ENCODE data around the gene AKAP3. TPM values are rescaled to one million over a fixed set of nuclear protein-coding genes. Genes with fewer than 3 reads are reported as not detected.

Gene AKAP3
- total and polyA plus RNA-seq, 12 donors = 0.93 to 6.1 (median 3.5) TPM

GRCh38 chr12:4679711-4680110, 30.9 kb upstream of the AKAP3 start:
- WGBS, 2 donors = 92 to 97% methylated on average over 2 of the region's 2 CpGs
- intact Hi-C loops (cut with DNase I) = no loop called here
- TF ChIP-seq CTCF (IDR thresholded peaks at IDR 0.05) = no peak
- Histone ChIP-seq H3K4me3 (no peak overlapping the region), H3K9me3 (no peaks in the 10 kb centered on the region), H3K36me3 (peaks cover 0 to 62% (median 16%) of the 10 kb centered on the region in 9 donors), H3K27me3 (no peaks in the 10 kb centered on the region), H3K4me1 (no peaks in the 10 kb centered on the region), H3K27ac (no peak overlapping the region)
- DNase-seq (no peak), ATAC-seq (no peak)

DNA sequence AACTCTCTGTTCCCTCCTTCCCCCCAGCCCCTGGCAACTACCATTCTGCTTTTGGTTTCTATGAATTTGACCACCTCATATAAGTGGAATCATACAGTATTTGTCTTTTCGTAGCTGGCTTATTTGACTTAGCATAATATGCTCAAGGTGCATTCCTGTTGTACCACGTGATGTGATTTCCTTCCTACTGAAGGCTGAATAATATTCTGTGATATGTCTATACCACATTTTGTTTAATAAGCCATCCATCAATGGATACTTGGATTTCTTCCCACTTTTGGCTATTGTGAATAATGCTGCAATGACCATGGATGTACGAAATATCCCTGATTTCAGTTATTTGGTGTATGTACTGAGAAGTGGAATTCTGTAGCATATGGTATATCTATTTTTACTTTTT, 16.4 kb upstream of the AKAP3 start:
- peaks cover 0 to 5% (median 0%) of the 10 kb centered on the region in 11 donors for H3K9me3 ChIP-seq
- H3K27ac ChIP-seq = no peak overlapping the region
- no peak for DNase-seq
- peaks cover 0 to 100% (median 89%) of the 10 kb centered on the region in 9 donors for H3K36me3 ChIP-seq
- H3K27me3 ChIP-seq = no peaks in the 10 kb centered on the region
- H3K4me3 ChIP-seq = no peak overlapping the region
- no peak for TF ChIP-seq CTCF (IDR thresholded peaks at IDR 0.05)
- WGBS, 2 donors = 86 to 91% methylated on average over 3 of the region's 3 CpGs
- intact Hi-C loops (cut with DNase I) = no loop called here
- ATAC-seq = no peak
- H3K4me1 ChIP-seq = peaks cover 0 to 6% (median 0%) of the 10 kb centered on the region in 9 donors

DNA sequence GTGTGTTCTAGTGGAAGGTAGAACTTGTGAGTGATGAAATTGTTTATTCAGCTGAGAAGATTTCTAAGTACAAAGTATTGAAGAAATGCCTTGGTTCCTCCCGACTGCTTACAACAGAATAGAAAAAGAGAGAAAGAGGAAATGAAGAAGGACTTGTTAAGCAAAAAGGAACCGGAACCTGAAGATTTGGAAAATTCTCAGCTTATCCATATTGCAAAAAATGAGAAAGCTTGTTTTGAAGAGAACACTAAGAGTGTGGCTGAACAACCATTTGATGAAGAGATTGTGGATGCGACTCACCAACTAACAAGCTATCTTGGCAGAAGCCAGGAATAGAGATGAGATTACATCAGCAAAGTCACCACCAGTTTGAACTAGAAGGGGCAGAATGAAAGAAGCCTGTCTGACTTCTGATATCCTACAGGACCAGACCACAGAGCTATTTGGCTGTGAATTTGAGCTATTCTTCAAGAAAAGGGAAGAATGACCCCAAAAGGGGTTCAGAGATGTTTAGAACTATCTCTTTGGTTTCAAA, 15.2 kb upstream of the AKAP3 start:
- Histone ChIP-seq H3K9me3 (peaks cover 0 to 5% (median 0%) of the 10 kb centered on the region in 11 donors), H3K27ac (no peak overlapping the region), H3K4me3 (no peak overlapping the region), H3K27me3 (no peaks in the 10 kb centered on the region), H3K4me1 (peaks cover 0 to 6% (median 0%) of the 10 kb centered on the region in 9 donors), H3K36me3 (peaks cover 5 to 100% (median 89%) of the 10 kb centered on the region in 9 donors)
- 47 to 55% methylated on average over 3 of the region's 3 CpGs for WGBS, 2 donors
- intact Hi-C loops (cut with DNase I) = no loop called here
- DNase-seq = no peak
- ATAC-seq = no peak
- TF ChIP-seq CTCF (IDR thresholded peaks at IDR 0.05) = no peak

DNA sequence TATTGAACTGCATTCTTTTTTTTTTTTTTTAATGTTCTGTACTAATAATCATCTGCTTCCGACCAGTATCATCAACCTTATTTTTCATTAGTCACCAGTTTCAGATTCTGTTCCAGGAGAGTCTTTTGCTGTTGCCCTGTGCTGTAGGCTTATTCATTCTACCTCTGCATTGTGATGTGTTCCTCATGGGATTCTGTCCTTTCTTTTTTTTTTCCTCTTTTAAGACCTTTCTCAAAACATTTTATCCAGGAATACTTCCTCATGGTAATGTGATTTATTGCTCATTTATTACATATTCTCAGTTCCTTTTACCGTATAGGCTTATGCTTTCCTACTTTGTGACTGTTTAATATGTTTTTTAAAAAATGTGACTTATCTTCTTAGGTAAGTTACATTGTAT, 4.8 kb upstream of the AKAP3 start:
- H3K27me3 ChIP-seq = no peaks in the 10 kb centered on the region
- no peak for TF ChIP-seq CTCF (IDR thresholded peaks at IDR 0.05)
- H3K9me3 ChIP-seq = no peaks in the 10 kb centered on the region
- ATAC-seq = no peak
- no peak for DNase-seq
- intact Hi-C loops (cut with DNase I) = loop anchor here in 1 of 10 donors (10.0 kb wide), 1 partner anchor 119 kb away; the partner anchor contains the start of gene RAD51AP1
- peaks cover 0 to 52% (median 44%) of the 10 kb centered on the region in 9 donors for H3K36me3 ChIP-seq
- H3K4me1 ChIP-seq = peaks cover 4 to 44% (median 33%) of the 10 kb centered on the region in 9 donors
- no peak overlapping the region for H3K27ac ChIP-seq
- 75 to 78% methylated on average over 2 of the region's 2 CpGs for WGBS, 2 donors
- no peak overlapping the region for H3K4me3 ChIP-seq
